ENCODE measurements around the gene TLE3.

GRCh38 chr15:70086636-70087035, 11.1 kb downstream of the TLE3 start:
- TF ChIP-seq OSR1 (CRISPR knock-in tag; IDR thresholded peaks at IDR 0.05): no peak
- TF ChIP-seq ZFP30 (CRISPR knock-in tag; IDR thresholded peaks at IDR 0.05): no peak
- TF ChIP-seq ZNF565 (CRISPR knock-in tag; conservative IDR thresholded peaks at IDR 0.05; ENCODE audit: low read depth): no peak
- no peak for TF ChIP-seq ZC3H10 (CRISPR knock-in tag; IDR thresholded peaks at IDR 0.05)
- no peak for TF ChIP-seq POU6F1 (CRISPR knock-in tag; IDR thresholded peaks at IDR 0.05; ENCODE audit: borderline replicate concordance, low read depth)
- no peak for TF ChIP-seq ESRRG (CRISPR knock-in tag; IDR thresholded peaks at IDR 0.05)
- no peak for TF ChIP-seq TSHZ2 (CRISPR knock-in tag; IDR thresholded peaks at IDR 0.05)

Measured in SK-N-SH treated with all-trans-retinoic acid at 6 μM for 48 hours (cell line).